ENCODE results near the gene SIPA1L3.

Gene SIPA1L3

DNA sequence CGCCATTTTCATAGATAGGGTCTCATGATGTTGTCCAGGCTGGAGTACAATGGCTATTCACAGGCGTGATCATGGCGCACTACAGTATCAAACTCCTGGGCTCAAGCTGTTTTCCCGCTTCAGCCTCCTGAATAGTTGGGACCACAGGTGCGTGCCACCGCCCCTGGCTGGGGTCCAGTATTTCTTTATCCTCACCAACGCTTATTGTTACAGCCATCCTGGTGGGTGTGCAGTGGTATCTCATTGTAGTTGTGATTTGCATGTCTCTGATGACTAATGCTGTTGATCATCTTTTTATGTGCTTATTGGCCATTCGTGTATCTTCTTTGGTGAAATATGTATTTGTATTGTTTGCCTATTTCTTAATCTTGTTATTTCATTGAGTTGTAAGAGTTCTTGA lies 49.0 kb downstream of the SIPA1L3 start:
- no peak overlapping the region for H2AFZ ChIP-seq (ENCODE audit: low read length)
- no peaks in the 10 kb centered on the region for H3K27me3 ChIP-seq (ENCODE audit: insufficient read depth, low read length)
- no peak for TF ChIP-seq EZH2 (IDR thresholded peaks at IDR 0.05; ENCODE audit: borderline replicate concordance, low read length)
- TF ChIP-seq, protein P1, sequence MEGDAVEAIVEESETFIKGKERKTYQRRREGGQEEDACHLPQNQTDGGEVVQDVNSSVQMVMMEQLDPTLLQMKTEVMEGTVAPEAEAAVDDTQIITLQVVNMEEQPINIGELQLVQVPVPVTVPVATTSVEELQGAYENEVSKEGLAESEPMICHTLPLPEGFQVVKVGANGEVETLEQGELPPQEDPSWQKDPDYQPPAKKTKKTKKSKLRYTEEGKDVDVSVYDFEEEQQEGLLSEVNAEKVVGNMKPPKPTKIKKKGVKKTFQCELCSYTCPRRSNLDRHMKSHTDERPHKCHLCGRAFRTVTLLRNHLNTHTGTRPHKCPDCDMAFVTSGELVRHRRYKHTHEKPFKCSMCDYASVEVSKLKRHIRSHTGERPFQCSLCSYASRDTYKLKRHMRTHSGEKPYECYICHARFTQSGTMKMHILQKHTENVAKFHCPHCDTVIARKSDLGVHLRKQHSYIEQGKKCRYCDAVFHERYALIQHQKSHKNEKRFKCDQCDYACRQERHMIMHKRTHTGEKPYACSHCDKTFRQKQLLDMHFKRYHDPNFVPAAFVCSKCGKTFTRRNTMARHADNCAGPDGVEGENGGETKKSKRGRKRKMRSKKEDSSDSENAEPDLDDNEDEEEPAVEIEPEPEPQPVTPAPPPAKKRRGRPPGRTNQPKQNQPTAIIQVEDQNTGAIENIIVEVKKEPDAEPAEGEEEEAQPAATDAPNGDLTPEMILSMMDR (IDR thresholded peaks at IDR 0.05; ENCODE audit: low read length) = no peak
- no peak overlapping the region for H3K4me2 ChIP-seq (ENCODE audit: low read length)
- no peak overlapping the region for H3K9ac ChIP-seq (ENCODE audit: low read length)
- H3K4me1 ChIP-seq (ENCODE audit: insufficient read depth, low read length, severe bottlenecking) = peaks cover 69% of the 10 kb centered on the region
- H3K36me3 ChIP-seq (ENCODE audit: insufficient read depth, low read length) = peaks cover 24% of the 10 kb centered on the region
- H3K4me3 ChIP-seq (ENCODE audit: low read depth, low read length, poor library complexity, severe bottlenecking) = no peak overlapping the region
- no peaks in the 10 kb centered on the region for H3K9me2 ChIP-seq (ENCODE audit: low read depth, low read length)
- peaks cover 58% of the 10 kb centered on the region for H3K79me2 ChIP-seq (ENCODE audit: insufficient read depth, low read length)
- H3F3A ChIP-seq (ENCODE audit: insufficient read depth, low read length) = no peaks in the 10 kb centered on the region
- H4K20me1 ChIP-seq (ENCODE audit: insufficient read depth, low read length) = no peaks in the 10 kb centered on the region
- H3K9me3 ChIP-seq (ENCODE audit: low read length) = 0 out of 2 replicates have a peak, but pooled peaks cover 3% of the 10 kb centered on the region
- H3K27ac ChIP-seq (ENCODE audit: low read depth, low read length, poor library complexity, severe bottlenecking) = peak overlapping the region; percentile 13

DNA sequence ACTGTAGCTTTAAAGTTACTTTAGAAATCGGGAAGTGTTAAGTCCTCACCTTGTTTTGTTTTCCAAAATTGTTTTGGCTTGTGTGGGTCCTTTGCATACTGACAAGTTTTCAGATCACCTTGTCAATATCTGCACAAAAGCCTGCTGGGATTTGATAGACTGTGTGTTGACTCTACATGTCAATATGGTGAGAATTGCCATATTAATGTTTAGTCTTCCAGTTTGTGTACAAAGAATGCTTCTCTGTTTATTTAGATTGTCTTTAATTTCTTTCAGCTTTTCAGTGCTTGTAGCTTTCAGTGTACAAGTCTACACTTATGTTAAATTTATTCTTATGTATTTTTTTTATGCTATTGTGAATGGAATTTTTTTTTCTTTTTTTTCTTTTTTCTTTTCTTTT lies 50.2 kb downstream of the SIPA1L3 start:
- Histone ChIP-seq H3K9me3 (ENCODE audit: low read length) (peaks cover 7% of the 10 kb centered on the region; the same call in 1 of the 2 replicates), H3K27me3 (ENCODE audit: insufficient read depth, low read length) (no peaks in the 10 kb centered on the region), H3K4me3 (ENCODE audit: low read depth, low read length, poor library complexity, severe bottlenecking) (no peak overlapping the region), H3K4me2 (ENCODE audit: low read length) (no peak overlapping the region), H3K36me3 (ENCODE audit: insufficient read depth, low read length) (peaks cover 28% of the 10 kb centered on the region), H3K9me2 (ENCODE audit: low read depth, low read length) (no peaks in the 10 kb centered on the region), H3F3A (ENCODE audit: insufficient read depth, low read length) (0 out of 2 replicates have a peak, but pooled peaks cover 3% of the 10 kb centered on the region), H2AFZ (ENCODE audit: low read length) (no peak overlapping the region), H3K4me1 (ENCODE audit: insufficient read depth, low read length, severe bottlenecking) (peaks cover 60% of the 10 kb centered on the region), H3K9ac (ENCODE audit: low read length) (no peak overlapping the region), H4K20me1 (ENCODE audit: insufficient read depth, low read length) (no peaks in the 10 kb centered on the region), H3K27ac (ENCODE audit: low read depth, low read length, poor library complexity, severe bottlenecking) (no peak overlapping the region), H3K79me2 (ENCODE audit: insufficient read depth, low read length) (peaks cover 53% of the 10 kb centered on the region)
- no peak for TF ChIP-seq EZH2 (IDR thresholded peaks at IDR 0.05; ENCODE audit: borderline replicate concordance, low read length)
- TF ChIP-seq, protein P1 (IDR thresholded peaks at IDR 0.05; ENCODE audit: low read length) = no peak

DNA sequence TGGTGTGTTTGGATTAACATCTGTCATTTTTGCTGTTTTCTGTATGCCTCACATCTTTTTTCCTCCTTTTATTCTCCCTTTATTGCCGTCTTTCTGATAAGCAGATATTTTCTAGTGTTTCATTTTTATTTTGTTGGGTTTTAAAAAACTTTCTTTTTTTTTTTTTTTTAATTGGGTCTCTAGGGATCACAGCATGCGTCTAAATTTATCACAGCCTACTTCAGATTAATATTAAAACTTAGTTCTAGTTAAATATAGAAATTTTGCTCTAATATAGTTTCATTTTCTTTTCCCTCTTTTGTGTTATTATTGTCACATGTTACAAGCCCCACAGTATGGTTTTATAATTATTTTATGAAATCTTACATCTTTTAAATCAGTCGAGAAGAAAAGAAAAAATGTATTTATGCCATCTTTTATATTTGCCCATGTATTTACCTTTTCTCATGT lies 52.7 kb downstream of the SIPA1L3 start:
- peaks cover 63% of the 10 kb centered on the region for H3K79me2 ChIP-seq (ENCODE audit: insufficient read depth, low read length)
- no peaks in the 10 kb centered on the region for H3K9me2 ChIP-seq (ENCODE audit: low read depth, low read length)
- peaks cover 7% of the 10 kb centered on the region; the same call in 1 of the 2 replicates for H3K9me3 ChIP-seq (ENCODE audit: low read length)
- no peak overlapping the region for H3K4me3 ChIP-seq (ENCODE audit: low read depth, low read length, poor library complexity, severe bottlenecking)
- TF ChIP-seq, protein P1 (IDR thresholded peaks at IDR 0.05; ENCODE audit: low read length) = no peak
- TF ChIP-seq EZH2 (IDR thresholded peaks at IDR 0.05; ENCODE audit: borderline replicate concordance, low read length) = no peak
- H3K27ac ChIP-seq (ENCODE audit: low read depth, low read length, poor library complexity, severe bottlenecking) = peak overlapping the region; percentile 61
- peaks cover 28% of the 10 kb centered on the region for H3K36me3 ChIP-seq (ENCODE audit: insufficient read depth, low read length)
- peaks cover 59% of the 10 kb centered on the region for H3K4me1 ChIP-seq (ENCODE audit: insufficient read depth, low read length, severe bottlenecking)
- no peak overlapping the region for H2AFZ ChIP-seq (ENCODE audit: low read length)
- no peaks in the 10 kb centered on the region for H4K20me1 ChIP-seq (ENCODE audit: insufficient read depth, low read length)
- peak overlapping the region; percentile 37 for H3K4me2 ChIP-seq (ENCODE audit: low read length)
- H3K27me3 ChIP-seq (ENCODE audit: insufficient read depth, low read length) = no peaks in the 10 kb centered on the region
- no peak overlapping the region; the same call in 1 of the 2 replicates for H3K9ac ChIP-seq (ENCODE audit: low read length)
- 0 out of 2 replicates have a peak, but pooled peaks cover 3% of the 10 kb centered on the region for H3F3A ChIP-seq (ENCODE audit: insufficient read depth, low read length)

Measured in OCI-LY1 (cell line).